ENCODE measurements around the gene SH3RF3. TPM values are rescaled to one million over a fixed set of nuclear protein-coding genes. Genes with fewer than 3 reads are reported as not detected.

SH3RF3 gene
- polyA plus RNA-seq, 1 donor (not counting 4 experiments of a cell fraction or from before 2014, with no cell fraction given) = 0.08 TPM

DNA sequence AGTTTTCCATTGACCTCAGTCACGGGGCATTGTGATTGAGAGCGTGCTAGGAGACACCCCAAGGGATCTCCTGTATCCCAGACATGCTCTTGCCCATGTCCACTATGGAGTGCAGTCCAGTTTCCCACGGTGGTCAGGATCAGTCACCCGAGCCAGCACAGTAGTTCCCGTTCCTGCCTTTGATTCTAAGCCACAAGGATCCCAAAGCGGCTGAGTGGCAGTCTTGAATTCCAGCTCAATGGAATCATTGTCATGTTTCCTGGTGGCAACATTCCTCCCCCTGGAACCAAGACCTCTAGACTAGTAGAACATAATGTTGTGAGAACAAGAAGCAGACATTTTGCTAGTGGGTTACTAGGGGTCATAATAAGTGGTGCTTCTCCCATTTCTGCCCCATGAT lies 330.5 kb downstream of the SH3RF3 start:
- Histone ChIP-seq H3K36me3 (ENCODE audit: control insufficient read depth in 2 of 2, extremely low read depth in 1 of 2, insufficient read depth in 2 of 2, low read length in 2 of 2) (no peaks in the 10 kb centered on the region), H3K27me3 (ENCODE audit: control insufficient read depth, extremely low read depth, insufficient read depth, low read length) (no peaks in the 10 kb centered on the region), H3K9me1 (ENCODE audit: control insufficient read depth, extremely low read depth, insufficient read depth, low read length) (no peaks in the 10 kb centered on the region), H2AFZ (ENCODE audit: control insufficient read depth, low read length) (no peak overlapping the region), H3K79me2 (ENCODE audit: control insufficient read depth, insufficient read depth, low read length) (no peaks in the 10 kb centered on the region), H3K4me2 (ENCODE audit: control insufficient read depth, extremely low read depth, insufficient read depth, low read depth, low read length) (no peak overlapping the region), H3K27ac (ENCODE audit: control insufficient read depth, insufficient read depth, low read length) (no peak overlapping the region), H3K9ac (ENCODE audit: control insufficient read depth, extremely low read depth, insufficient read depth, low read length) (no peak overlapping the region), H4K20me1 (ENCODE audit: control insufficient read depth, extremely low read depth, insufficient read depth, low read length) (no peaks in the 10 kb centered on the region), H3K4me1 (ENCODE audit: control insufficient read depth, extremely low read depth, insufficient read depth, low read length) (no peaks in the 10 kb centered on the region), H3K9me3 (ENCODE audit: control insufficient read depth, low read depth, low read length) (no peaks in the 10 kb centered on the region), H3K4me3 (ENCODE audit: control insufficient read depth in 2 of 3, extremely low read depth in 1 of 3, insufficient read depth in 2 of 3, low read depth in 1 of 3, low read length in 3 of 3) (no peak overlapping the region)
- FAIRE-seq (no peak), DNase-seq (ENCODE audit: low read depth, low spot score) (no peak)
- TF ChIP-seq, protein P1, sequence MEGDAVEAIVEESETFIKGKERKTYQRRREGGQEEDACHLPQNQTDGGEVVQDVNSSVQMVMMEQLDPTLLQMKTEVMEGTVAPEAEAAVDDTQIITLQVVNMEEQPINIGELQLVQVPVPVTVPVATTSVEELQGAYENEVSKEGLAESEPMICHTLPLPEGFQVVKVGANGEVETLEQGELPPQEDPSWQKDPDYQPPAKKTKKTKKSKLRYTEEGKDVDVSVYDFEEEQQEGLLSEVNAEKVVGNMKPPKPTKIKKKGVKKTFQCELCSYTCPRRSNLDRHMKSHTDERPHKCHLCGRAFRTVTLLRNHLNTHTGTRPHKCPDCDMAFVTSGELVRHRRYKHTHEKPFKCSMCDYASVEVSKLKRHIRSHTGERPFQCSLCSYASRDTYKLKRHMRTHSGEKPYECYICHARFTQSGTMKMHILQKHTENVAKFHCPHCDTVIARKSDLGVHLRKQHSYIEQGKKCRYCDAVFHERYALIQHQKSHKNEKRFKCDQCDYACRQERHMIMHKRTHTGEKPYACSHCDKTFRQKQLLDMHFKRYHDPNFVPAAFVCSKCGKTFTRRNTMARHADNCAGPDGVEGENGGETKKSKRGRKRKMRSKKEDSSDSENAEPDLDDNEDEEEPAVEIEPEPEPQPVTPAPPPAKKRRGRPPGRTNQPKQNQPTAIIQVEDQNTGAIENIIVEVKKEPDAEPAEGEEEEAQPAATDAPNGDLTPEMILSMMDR (optimal IDR thresholded peaks at IDR 0.05 in 1 of 3, IDR thresholded peaks at IDR 0.05 in 1 of 3, conservative IDR thresholded peaks at IDR 0.05 in 1 of 3; ENCODE audit: extremely low read depth in 1 of 3, insufficient read depth in 2 of 3, low read length in 3 of 3) = no peak
- no peak for TF ChIP-seq EZH2 (IDR thresholded peaks at IDR 0.05; ENCODE audit: low read length)
- dilution Hi-C loops (cut with MboI; ENCODE audit: extremely low pct_ligation_motif_present, low sequenced_read_pairs) = no loop called here

DNA sequence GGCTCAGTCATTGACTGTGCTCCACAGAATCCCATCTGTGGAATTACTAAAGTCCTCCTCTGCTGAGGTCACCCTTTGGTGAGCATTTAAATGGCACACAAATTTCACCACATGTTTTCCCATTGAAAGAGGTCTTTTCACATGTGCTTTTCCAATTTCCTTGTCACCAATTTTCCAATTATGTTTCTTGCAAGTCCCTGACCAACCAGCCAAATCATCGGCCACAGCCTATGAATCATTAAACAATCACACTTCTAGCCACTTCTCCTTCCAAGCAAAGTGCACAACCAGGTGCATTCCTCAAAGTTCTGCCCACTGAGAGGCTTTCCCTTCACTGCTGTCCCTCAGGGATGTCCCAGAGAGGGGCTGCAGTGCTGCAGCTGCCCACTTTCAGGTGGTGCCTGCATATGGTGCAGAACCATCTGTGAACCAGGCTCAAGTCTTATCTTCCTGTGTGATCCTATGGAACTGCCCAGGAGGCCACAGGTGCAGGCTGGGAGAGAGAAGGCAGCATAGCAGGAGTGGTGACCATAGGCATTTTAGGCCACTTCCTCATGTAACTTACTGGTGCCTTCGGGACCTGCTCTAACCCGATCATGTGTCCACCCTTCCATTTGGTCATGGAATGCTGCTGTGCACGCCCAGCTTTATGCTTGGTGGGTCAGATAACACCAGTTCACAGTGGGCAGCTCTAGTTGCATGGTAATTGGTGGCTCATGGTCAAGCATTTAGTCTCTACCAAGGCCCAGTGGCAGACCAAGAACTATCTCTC lies 331.7 kb downstream of the SH3RF3 start:
- H3K27ac ChIP-seq (ENCODE audit: control insufficient read depth, insufficient read depth, low read length) = no peak overlapping the region
- no peaks in the 10 kb centered on the region for H3K79me2 ChIP-seq (ENCODE audit: control insufficient read depth, insufficient read depth, low read length)
- no peaks in the 10 kb centered on the region for H4K20me1 ChIP-seq (ENCODE audit: control insufficient read depth, extremely low read depth, insufficient read depth, low read length)
- no peak for TF ChIP-seq EZH2 (IDR thresholded peaks at IDR 0.05; ENCODE audit: low read length)
- TF ChIP-seq, protein P1 (optimal IDR thresholded peaks at IDR 0.05 in 1 of 3, IDR thresholded peaks at IDR 0.05 in 1 of 3, conservative IDR thresholded peaks at IDR 0.05 in 1 of 3; ENCODE audit: extremely low read depth in 1 of 3, insufficient read depth in 2 of 3, low read length in 3 of 3) = no peak
- H3K36me3 ChIP-seq (ENCODE audit: control insufficient read depth in 2 of 2, extremely low read depth in 1 of 2, insufficient read depth in 2 of 2, low read length in 2 of 2) = no peaks in the 10 kb centered on the region
- no peaks in the 10 kb centered on the region for H3K4me1 ChIP-seq (ENCODE audit: control insufficient read depth, extremely low read depth, insufficient read depth, low read length)
- FAIRE-seq (no peak), DNase-seq (ENCODE audit: low read depth, low spot score) (no peak)
- no peaks in the 10 kb centered on the region for H3K9me3 ChIP-seq (ENCODE audit: control insufficient read depth, low read depth, low read length)
- dilution Hi-C loops (cut with MboI; ENCODE audit: extremely low pct_ligation_motif_present, low sequenced_read_pairs) = no loop called here
- H3K4me3 ChIP-seq (ENCODE audit: control insufficient read depth in 2 of 3, extremely low read depth in 1 of 3, insufficient read depth in 2 of 3, low read depth in 1 of 3, low read length in 3 of 3) = no peak overlapping the region
- no peak overlapping the region for H3K4me2 ChIP-seq (ENCODE audit: control insufficient read depth, extremely low read depth, insufficient read depth, low read depth, low read length)
- H3K9ac ChIP-seq (ENCODE audit: control insufficient read depth, extremely low read depth, insufficient read depth, low read length) = no peak overlapping the region
- H3K27me3 ChIP-seq (ENCODE audit: control insufficient read depth, extremely low read depth, insufficient read depth, low read length) = no peaks in the 10 kb centered on the region
- no peak overlapping the region for H2AFZ ChIP-seq (ENCODE audit: control insufficient read depth, low read length)
- H3K9me1 ChIP-seq (ENCODE audit: control insufficient read depth, extremely low read depth, insufficient read depth, low read length) = no peaks in the 10 kb centered on the region

Data from keratinocyte (primary cell).